Esophagus muscularis mucosa (tissue), 4 donors: Measurements from ENCODE around the gene KLHL3.

Experiments
- EP300 ChIP-seq: sonication (generic); formaldehyde crosslinking; IDR thresholded peaks from one replicate; pipeline ENCODE4 v1.6.1; 2017; ENCODE audit warnings: antibody characterized with exemption
- POLR2A ChIP-seq: fragments of 450-650 bp; IDR thresholded peaks from one replicate; pipeline ENCODE4 v1.6.1; 2017; ENCODE audit warnings: antibody characterized with exemption, moderate library complexity, mild to moderate bottlenecking, low read depth
- POLR2AphosphoS5 ChIP-seq, 2 donors: sonication (generic); formaldehyde crosslinking; IDR thresholded peaks; one replicate each; pipeline ENCODE4 v1.6.1; 2017; ENCODE audit warnings: antibody characterized with exemption in 2 of 2
- TF ChIP-seq, protein P1 (sequence below), 3 experiments: fragments of 200-600 bp in 2 of 3; fragments of 450-650 bp in 1 of 3; sonication (generic) in 2 of 3; IDR thresholded peaks; one replicate each; pipeline ENCODE4 v1.5.1; 2017 to 2019; ENCODE audit warnings: antibody characterized with exemption in 3 of 3, mild to moderate bottlenecking in 2 of 3, moderate library complexity in 1 of 3

DNA sequence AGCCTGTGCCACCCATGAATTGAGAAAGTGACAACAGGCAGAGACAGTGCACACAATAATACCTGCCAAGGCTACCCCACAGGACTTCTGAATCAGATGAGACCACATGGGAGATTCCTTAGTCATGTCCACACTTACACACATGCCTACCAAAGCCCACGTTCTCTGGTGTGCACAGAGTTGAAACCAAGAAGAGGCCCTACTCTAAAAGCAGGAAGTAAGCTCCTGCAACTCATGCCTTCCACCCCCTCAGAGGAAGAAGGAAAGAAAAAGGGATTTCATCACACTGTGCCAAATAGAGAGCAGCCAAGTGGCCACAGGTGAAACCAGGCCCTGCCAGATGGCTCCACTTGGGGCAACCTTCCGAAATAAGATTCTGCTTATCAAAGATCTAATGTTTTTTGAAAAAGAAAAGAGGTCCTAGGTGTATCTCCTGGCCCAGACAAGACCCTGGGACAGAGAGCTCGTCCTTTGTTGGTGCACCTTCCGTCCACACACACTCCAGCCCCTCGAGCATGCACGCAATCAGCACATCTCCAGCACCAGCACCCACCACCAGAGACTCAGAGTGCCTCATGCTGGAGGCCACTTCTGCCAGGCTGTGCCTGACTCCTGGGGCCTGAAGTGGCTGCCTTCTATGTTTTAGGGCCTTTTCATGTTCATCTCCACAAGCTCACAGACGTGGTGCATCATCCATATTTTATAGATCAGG is 122.2 kb downstream of the KLHL3 start:
- no peak for TF ChIP-seq POLR2AphosphoS5 (IDR thresholded peaks at IDR 0.05)
- TF ChIP-seq POLR2A = no peak
- TF ChIP-seq, protein P1, sequence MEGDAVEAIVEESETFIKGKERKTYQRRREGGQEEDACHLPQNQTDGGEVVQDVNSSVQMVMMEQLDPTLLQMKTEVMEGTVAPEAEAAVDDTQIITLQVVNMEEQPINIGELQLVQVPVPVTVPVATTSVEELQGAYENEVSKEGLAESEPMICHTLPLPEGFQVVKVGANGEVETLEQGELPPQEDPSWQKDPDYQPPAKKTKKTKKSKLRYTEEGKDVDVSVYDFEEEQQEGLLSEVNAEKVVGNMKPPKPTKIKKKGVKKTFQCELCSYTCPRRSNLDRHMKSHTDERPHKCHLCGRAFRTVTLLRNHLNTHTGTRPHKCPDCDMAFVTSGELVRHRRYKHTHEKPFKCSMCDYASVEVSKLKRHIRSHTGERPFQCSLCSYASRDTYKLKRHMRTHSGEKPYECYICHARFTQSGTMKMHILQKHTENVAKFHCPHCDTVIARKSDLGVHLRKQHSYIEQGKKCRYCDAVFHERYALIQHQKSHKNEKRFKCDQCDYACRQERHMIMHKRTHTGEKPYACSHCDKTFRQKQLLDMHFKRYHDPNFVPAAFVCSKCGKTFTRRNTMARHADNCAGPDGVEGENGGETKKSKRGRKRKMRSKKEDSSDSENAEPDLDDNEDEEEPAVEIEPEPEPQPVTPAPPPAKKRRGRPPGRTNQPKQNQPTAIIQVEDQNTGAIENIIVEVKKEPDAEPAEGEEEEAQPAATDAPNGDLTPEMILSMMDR (IDR thresholded peaks at IDR 0.05) = no peak
- TF ChIP-seq EP300 = no peak
